ENCODE measurements around the gene ARX.

The ARX gene

GRCh38 chrX:24982306-24982965 is 33.3 kb downstream of the ARX start:
- H3K27ac ChIP-seq = no peak overlapping the region

GRCh38 chrX:24981030-24981429 is 34.7 kb downstream of the ARX start:
- H3K27ac ChIP-seq = no peak overlapping the region
- TF ChIP-seq CTCF (conservative IDR thresholded peaks at IDR 0.05) = no peak

More at GRCh38 chrX:24982306-24982965, 33.3 kb downstream of the ARX start:
- no peak for TF ChIP-seq CTCF (conservative IDR thresholded peaks at IDR 0.05)

- TF ChIP-seq CTCF (conservative IDR thresholded peaks at IDR 0.05) = no peak
- H3K27ac ChIP-seq = no peak overlapping the region
Measured at GRCh38 chrX:24979081-24979480, 36.7 kb downstream of the ARX start.

- no peak overlapping the region for H3K27ac ChIP-seq
- no peak for TF ChIP-seq CTCF (conservative IDR thresholded peaks at IDR 0.05)
Measured at GRCh38 chrX:24969812-24970211, 46.0 kb downstream of the ARX start.

- no peak for TF ChIP-seq CTCF (conservative IDR thresholded peaks at IDR 0.05)
- no peak overlapping the region for H3K27ac ChIP-seq
Measured at GRCh38 chrX:24965372-24965771, 50.4 kb downstream of the ARX start.

- TF ChIP-seq CTCF (conservative IDR thresholded peaks at IDR 0.05) = no peak
- no peak overlapping the region for H3K27ac ChIP-seq
Measured at GRCh38 chrX:24963823-24964222, 51.9 kb downstream of the ARX start.

GRCh38 chrX:24961809-24962208 is 54.0 kb downstream of the ARX start:
- TF ChIP-seq CTCF (conservative IDR thresholded peaks at IDR 0.05) = no peak
- no peak overlapping the region for H3K27ac ChIP-seq
